ENCODE measurements around the gene MAP7D3.
A peak's percentile ranks its signal among the peaks of the same experiment; 100 is the strongest.

The MAP7D3 gene

DNA sequence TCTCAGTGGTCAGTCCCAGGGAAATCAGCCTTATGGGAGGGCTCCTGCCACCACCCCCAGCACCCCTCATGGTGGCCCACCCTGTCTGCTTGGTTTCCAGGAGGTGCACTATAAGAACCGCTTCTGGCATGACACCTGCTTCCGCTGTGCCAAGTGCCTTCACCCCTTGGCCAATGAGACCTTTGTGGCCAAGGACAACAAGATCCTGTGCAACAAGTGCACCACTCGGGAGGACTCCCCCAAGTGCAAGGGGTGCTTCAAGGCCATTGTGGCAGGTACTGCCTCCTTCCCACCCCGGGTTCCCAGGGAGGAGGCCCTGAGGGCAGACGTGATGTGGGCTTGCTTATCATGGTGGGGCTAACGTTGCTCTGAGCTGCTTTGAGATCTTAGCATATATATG is 44.3 kb downstream of the MAP7D3 start:
- no peak for DNase-seq (ENCODE audit: low spot score)

DNA sequence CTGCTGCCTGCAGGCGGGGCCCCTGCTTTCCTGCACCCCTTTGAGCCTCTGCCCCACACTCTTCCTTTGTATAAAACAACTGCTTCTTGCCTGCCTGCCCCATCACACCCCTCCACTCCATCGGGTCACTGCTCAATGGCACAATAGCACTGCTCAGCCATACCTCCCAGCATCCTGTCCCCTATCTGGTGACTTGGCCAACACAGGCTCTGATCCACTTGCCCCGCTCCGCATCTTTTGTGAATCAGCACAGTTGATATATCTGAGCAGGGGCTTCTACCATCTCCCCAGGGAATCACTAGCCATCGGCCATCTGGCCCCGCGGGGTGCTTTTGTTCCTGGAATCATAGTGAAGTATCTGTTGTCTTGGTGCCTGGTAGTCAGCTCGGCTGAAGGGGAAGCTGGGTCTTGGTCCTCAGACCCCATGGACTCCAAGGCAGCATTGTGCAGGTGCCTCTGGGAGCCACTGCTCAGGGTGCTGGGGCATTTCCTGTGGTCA is 45.3 kb downstream of the MAP7D3 start:
- no peak for DNase-seq (ENCODE audit: low spot score)

DNA sequence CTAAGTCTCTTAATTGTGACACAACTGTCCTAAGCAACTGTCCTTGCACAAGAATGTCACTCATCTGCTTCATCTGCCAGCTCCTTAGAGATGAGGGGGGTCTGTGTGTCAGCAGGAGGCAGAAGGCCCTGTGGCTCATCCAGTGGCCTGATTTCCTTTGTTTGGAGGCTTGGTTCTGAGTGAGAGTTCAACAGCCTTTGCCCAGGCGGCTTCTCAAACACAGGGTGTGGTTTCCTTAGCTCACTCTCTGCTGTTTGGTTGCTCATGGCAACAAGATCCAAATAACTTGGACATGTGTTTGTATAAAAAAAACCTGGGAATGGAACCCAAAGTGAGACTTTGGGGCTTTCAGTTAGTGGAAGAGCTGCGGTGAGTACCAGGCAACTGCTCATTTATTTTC is 46.6 kb downstream of the MAP7D3 start:
- peak; percentile 48 for DNase-seq (ENCODE audit: low spot score)

DNA sequence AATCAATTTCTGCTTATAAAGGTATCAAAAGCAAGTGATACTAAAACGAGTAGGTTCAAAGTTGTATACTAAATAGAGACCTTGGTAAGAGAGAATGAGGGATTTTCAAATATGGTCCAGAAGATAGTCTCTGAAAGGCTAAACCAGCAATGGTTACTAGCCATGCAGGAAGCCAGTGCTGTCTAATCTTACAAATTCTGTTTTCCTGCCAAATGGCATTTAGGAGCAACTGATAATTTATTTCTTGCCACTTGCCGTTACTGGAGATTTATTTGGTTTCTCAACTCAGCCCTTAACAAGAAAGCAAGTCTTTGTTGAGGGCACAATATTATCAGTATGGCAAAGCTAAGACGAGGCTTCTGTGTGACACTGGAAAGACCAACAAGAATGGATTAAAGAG is 47.2 kb downstream of the MAP7D3 start:
- no peak for DNase-seq (ENCODE audit: low spot score)

DNA sequence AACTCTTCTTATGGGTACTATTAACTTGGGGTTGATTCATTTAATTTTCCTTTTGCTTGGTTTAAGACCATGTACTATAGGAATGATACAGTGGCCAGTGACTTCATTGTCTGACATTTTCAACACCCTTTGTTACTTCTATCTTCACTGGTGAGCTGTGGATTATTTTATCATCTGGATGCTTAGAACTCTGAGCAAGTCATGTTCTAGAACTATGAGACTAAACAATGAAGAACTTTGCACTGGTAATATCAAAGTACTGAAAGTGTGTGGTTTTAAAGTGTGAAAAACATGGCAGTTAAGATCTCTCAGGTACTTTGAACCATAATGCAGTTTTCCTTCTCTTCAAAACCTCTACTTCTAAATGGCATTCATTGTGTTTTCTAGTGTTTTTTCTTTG is 47.8 kb downstream of the MAP7D3 start:
- DNase-seq (ENCODE audit: low spot score): no peak

DNA sequence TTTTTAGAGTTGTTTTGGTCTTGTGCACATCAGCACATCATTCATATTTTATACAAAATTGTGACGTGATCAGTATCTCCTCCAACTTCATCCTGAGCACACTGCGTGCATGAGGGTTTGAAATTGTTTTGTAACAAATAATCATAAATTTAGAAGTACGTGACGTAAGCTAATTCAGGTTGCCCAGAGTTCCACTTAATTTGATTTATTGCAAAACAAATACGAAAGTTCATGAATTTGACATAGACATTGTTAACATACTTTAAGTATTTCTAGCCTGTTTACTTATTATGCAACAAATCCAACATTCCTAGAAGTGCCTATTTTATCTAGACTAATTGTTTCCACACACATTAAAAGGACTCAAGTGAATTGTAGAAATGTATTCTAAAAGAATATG is 48.3 kb downstream of the MAP7D3 start:
- no peak for DNase-seq (ENCODE audit: low spot score)

DNA sequence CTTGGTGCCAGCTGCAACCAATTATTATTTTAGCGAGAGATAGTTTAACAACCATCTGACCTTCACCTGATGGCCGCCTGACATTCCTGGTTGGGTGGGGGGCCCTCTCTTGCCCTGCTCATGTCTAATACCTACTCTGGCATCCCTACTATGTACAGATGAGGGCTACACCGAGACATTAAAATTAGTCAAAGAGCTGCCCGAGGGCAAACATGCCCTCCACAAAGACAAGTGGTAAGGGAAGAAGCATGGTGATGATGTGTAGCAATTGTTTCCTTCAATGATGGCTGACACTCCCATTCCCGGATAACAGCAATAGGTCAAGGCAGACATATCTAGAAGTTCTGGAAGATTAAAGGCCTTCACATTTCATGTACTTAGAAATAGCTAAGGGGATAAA is 49.6 kb downstream of the MAP7D3 start:
- DNase-seq (ENCODE audit: low spot score): no peak

DNA sequence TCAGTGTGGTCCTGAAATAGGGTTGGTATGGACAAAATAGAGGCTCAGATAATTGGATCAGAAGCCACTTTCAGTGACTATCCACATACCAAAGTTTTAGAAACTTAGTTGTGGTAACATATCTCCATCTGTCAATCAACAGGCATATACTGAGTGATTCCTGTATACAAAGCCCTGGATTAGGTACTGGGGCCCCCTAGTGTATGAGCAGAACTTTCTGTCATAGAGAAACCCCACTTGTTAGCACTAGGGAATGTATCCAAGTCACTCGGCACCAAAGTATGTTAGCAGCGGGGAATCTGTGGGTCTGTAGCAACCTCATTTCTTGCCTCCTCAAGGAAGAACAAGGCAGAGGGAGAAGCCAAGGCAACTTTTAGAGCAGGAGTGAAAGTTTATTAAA is 50.7 kb downstream of the MAP7D3 start:
- DNase-seq (ENCODE audit: low spot score): peak; percentile 33

DNA sequence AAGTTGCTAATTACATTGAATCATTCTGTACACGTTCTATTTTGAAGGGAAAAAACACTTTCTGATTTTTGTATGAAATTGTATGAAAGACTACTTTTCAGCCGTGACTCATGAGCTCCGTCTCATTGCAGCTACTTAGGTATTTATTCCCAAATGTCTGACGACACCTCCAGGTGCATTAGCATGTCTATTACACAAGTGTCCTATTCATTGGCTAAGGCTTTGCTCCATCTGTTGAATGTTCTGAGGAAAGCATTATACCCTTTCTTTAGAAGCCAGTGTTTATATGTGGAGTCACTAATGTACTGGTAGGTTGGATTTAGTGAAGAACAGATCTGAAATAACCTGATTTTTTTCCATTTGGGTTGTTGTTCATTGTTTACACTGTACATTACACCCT is 51.8 kb downstream of the MAP7D3 start:
- no peak for DNase-seq (ENCODE audit: low spot score)

DNA sequence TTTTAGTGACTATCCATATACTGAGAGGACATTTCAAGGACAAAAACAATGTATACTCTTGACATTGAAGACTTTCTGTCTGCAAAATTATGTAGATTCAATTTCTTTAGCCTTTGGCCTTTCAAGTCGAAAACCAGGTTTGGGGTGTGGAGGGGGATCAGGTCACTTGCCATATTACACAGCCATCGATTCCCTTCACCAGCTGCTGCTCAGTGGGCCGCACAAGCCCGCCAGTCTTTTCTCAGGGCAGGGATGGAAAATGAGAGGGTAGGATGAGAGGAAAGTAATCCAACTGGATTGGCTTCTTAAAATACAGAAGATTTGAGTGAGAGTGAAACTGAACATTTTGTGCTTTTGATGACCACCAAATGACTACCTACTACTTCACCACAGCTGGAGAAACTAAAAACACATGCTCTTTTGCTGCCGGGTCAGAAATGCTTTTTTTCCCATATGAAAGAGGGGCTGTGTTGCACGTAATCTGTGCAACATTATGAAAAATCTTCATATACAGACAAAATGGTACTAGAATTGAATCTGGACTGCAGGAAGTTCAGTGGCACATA is 52.4 kb downstream of the MAP7D3 start:
- no peak for DNase-seq (ENCODE audit: low spot score)

DNA sequence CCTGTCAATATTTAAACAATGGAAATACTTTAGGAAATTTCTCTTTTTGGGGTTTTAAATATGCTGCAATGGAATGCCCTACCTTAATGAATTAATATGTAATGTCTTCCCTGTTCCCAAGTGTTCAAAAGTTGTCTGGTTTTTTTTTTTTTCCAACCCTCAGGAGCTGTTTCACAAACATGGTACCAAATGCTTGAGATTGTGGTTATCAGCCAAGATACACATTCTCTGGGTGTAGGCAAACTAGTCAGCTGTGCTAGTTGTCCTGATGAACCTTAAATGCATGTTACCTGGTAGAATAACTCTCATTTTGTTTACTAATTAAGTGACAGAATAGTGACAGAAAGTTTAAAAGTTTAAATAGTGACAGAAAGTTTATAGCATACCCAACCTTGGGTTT is 53.2 kb downstream of the MAP7D3 start:
- DNase-seq (ENCODE audit: low spot score): no peak

DNA sequence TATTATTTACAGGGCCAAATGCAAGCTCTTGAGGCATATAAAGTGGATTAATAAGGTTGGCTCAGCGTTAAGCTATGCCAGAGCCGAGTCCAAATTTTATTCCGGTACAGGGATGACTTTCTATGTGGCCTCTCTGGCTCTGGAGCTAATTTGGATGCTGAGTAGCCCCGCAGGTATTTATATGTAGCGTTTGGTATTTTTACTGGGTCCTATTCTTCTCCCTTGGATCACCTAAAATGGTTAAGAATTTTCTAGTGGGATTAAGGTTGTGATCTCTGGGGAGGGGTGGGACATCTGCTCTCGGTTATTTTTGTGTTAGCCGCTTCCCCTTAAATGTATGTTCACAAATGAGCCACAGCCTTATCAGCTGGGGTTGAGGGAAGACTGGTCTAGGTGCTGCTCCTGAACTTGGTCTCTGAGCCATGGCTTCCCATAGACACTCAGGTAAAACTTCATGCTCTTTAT is 54.5 kb downstream of the MAP7D3 start:
- DNase-seq (ENCODE audit: low spot score): no peak

DNA sequence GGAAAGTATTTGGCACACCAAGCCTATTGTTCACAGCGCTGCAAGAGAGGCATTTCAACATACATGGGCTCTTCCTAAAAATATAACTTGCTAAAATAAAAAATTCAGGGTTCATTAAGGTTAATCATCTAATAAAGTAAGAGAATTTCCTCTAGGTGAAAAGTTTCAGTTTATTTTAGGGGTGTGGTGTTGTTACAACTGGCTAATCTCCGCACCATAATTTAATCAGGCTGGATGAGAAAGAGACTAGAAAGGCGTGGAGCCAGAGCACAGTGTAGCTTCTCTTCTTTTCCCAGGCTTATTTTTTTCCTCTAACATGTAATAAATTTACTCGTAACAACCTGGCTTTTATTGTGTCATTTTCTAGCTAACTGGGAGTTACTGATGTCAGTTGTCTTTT is 56.0 kb downstream of the MAP7D3 start:
- no peak for DNase-seq (ENCODE audit: low spot score)

DNA sequence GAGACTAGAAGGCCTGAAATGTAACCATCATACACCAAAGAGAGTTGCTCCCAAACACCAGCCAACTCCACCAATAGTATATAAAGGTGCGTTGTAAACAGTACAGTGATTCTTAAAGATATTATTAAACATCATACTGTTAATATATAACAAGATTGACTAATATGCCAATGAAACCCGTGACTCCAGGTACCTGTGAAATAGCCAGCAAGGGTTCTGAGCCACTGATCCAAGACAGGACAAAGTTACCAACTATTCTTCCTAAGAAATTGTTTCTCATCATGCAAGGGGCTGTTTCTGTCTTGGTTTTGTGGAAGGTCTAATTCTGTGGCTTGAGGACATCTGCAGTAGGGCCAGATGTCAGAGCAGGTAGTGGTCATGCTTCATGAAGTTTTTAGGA is 56.7 kb downstream of the MAP7D3 start:
- DNase-seq (ENCODE audit: low spot score): peak; percentile 73

DNA sequence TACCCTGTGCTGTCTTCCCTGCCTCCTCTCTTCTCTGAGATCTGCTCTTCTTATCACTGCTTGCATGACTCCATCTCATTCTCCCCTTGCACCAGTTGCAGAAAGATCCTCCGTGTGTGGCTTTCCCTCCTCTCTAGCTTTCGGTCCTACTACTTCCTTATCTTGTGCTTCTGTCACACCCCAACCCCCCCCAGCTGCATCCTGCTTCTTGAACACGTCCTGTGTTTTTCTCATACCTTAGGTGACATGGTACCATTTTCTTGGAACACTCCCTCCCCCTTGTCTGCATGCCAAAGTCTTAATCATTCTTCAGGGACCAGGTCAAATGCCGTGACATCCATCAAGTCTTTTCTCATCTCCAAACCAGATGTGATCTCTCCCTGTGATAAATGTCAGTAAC is 57.4 kb downstream of the MAP7D3 start:
- peak; percentile 70 for DNase-seq (ENCODE audit: low spot score)

DNA sequence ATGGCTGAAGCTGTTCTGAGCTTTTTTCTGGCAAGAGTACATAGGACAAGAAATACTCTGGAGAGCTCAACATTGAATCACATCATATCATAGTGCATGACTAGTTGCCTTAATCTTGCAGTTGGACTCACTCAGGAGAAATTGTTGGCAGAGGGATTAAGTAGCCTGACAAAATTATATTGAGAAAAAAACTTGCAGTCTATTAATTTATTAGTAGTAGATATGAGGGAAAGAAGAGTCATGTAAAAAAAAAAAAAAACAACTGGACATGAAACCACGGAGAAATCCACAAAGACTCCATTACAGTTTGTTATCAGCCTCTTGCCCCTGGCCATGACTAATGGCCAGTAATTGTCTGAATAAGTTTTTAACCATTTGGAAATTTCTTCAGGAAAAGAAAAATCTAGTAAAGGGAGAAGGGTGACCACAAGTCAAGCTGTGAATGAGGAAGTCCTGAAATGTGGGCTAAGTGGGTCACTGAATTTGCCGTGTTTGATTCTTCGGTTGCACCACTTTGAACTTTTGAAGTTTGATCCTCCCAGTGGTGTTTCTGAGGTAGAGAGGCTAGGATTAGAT is 58.3 kb downstream of the MAP7D3 start:
- peak; percentile 64 for DNase-seq (ENCODE audit: low spot score)

DNA sequence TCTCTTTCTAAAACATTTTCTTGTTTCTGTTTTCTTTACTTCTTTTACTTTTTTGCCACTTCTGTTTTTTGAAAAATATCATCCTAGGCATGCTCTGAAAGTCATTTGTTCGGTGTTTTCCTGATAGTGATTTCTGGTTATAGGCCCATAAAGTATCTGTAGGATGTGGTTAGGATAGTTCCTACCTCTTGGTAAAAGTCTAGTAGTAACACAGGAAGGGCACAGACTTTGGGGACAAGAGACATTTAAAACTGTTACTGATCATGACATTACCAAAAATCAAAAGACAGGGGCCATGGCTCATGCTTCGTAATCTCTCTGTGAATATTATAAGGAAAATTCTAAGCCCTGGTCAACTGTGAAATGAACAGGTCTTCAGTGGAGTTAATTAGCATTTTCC is 59.1 kb downstream of the MAP7D3 start:
- DNase-seq (ENCODE audit: low spot score): no peak

DNA sequence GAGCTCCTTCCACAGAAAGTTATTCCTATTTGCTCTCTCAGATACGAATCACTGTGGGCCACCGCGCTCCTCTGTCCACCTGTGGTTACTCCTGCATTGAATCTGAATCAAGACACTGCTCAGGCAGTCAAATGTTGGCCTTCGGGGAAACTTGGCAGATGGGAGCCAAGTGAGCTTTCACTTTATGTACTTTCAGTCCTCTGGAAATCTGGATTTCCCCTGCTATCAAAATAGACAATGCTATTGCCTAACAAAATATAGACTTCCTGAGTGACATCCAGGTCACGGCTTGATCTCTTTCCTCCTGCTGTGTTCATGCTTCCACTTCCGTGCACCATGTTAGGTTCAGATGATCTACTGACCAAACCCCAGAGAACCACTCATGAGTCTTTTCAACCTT is 60.0 kb downstream of the MAP7D3 start:
- no peak for DNase-seq (ENCODE audit: low spot score)

DNA sequence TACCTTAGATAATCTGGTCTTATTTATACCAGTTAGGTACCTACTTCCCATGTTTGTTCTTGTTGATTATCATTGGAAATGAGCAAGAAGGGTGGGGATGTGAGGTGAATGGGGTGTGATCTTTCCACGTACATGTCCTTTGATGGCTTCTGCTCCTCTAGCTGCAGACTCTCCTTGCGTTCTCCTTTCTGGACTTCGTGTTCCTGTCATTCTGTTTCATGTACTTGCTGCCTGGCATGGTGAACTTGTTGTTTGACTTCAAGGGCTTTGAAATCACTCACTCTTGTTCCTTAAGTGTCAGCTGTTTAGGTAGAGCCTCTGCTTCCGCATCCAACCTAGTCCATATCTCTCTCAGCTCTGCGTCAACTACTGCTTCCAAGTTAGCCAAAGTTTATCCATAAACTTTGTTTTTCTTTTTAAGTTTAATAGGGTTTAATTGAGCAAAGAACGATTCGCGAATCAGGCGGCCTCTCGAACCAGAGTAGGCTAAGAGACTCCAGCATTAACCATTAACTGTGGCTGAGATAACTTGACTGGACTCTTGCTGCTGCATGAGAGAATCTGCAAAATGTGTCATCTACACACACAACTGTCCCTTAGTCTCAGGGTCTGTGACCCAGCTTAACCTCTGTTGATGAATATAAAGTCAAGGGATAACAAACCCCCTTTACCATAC is 61.0 kb downstream of the MAP7D3 start:
- no peak for DNase-seq (ENCODE audit: low spot score)

DNA sequence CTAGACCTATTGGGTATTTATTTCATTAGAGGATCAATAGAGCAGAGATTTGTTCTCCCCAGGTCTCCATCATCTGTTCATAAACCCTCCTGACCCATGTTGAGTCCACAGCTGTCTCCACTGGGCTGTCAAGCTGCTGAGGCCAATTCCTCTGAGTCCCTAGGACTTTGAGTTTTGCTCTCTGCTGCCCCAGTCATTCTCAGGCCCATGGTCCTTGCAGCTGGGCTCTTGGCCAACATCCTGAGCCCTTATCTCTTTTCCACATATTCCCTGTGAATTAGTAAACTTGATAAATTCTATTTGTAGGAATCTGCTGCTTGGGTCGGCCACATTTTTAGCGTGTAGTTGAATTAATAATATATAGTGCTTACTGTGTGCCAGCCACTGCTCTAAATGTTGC is 62.0 kb downstream of the MAP7D3 start:
- DNase-seq (ENCODE audit: low spot score): no peak

DNA sequence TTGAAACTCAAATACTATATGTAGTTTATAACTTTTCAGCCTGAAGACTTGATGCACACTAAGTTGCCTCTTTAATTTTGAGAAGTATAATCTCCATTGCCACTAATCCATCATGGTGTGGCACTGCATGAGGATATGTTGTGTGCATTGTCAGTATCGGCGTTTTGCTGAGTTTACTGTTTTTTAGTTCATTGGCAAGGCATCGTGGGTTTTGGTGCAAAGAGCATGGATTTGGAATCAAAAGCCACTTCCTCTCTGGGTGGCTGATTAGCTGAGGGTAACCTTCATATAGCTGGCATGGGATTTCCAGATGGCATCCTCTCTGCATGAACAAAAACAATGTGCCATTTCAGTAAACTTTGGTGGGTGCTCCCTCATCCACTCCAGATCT is 65.2 kb downstream of the MAP7D3 start:
- DNase-seq (ENCODE audit: low spot score): no peak

DNA sequence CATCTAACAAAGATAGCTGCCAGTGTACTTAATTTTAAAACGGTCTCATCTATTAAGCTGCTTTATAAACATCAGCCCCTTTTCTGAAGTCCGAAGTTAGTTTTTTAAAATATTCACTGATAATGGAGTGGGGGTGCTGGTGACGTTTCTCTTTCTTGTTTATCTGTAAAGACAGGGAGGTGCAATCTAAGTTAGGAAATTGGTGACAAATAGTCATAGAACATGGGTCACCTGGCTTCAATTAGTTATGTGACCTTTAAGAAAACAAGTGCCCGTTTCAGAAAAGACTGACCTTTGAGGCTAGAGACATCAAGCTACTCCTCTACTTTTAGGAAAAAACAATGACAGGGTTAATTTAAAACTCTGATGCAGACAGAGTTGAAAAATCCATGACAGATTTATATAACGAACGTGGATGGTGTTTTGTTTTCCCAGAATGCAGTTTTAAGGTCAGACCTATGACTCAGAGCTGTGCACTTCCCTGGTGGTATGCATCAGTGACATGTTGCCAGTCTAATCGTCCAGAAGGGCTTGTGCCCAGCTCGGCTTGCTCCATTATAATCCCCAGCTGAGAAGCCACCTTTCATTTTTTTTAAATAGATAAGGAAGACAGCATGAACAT is 65.7 kb downstream of the MAP7D3 start:
- peak; percentile 62 for DNase-seq (ENCODE audit: low spot score)

DNA sequence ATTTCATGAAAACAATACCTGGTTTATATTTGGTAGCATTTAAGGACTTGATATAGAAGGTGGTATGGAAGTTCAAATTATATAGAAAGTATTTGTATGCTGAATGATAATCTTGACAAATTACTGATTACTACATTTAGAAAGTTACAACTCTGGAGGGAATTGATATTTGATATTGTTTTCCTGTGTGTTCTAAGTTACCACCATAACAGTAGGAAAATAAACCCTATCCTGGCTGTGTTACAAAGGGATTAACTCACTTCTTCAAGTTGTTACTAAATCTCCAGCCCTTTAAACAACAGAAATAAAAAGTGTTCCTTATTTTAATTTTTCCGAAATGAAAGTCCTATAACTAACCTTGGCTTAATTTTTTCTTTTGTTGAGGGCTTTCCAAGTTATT is 67.3 kb downstream of the MAP7D3 start:
- no peak for DNase-seq (ENCODE audit: low spot score)
